GM23338 (cell line): Measurements from ENCODE around the gene RAD51B. TPM values are rescaled to one million over a fixed set of nuclear protein-coding genes. Genes with fewer than 3 reads are reported as not detected.

Experiments
- ATAC-seq: fragments of 200-7000 bp; cut with Tn5 transposase; 3 replicates; pipeline ENCODE4 v1.9.1; 2020
- DNase-seq: peaks from one replicate; pipeline ENCODE4 v3.0.0-alpha.2; 2015; ENCODE audit warnings: low spot score
- H2AFZ ChIP-seq: fragments of 200-600 bp; sonication (generic); 2 replicates; pipeline ENCODE4 v1.8.0; 2016; ENCODE audit warnings: antibody characterized with exemption, mild to moderate bottlenecking, moderate library complexity
- H3F3A ChIP-seq: fragments of 200-600 bp; sonication (generic); replicated peaks from 2 replicates; pipeline ENCODE4 v1.8.0; 2017; ENCODE audit warnings: antibody characterized with exemption, mixed run types, low read depth
- H3K27ac ChIP-seq: fragments of 200-600 bp; sonication (generic); 2 replicates; pipeline ENCODE4 v1.6.1; 2016; ENCODE audit warnings: low read depth
- H3K27me3 ChIP-seq: fragments of 200-600 bp; sonication (generic); 2 replicates; pipeline ENCODE4 v1.8.0; 2016; ENCODE audit warnings: mild to moderate bottlenecking, mixed run types, moderate library complexity; ENCODE audit not compliant: insufficient read depth
- H3K36me3 ChIP-seq: fragments of 200-600 bp; sonication (generic); 2 replicates; pipeline ENCODE4 v1.8.0; 2016; ENCODE audit warnings: mild to moderate bottlenecking; ENCODE audit not compliant: insufficient read depth
- H3K4me1 ChIP-seq: fragments of 200-600 bp; sonication (generic); 2 replicates; pipeline ENCODE4 v1.8.0; 2016; ENCODE audit warnings: mild to moderate bottlenecking, moderate library complexity; ENCODE audit not compliant: insufficient read depth
- H3K4me2 ChIP-seq: fragments of 200-600 bp; sonication (generic); 2 replicates; pipeline ENCODE4 v1.7.1; 2017; ENCODE audit warnings: mixed run types
- H3K4me3 ChIP-seq: fragments of 200-600 bp; sonication (generic); 2 replicates; pipeline ENCODE4 v1.6.1; 2016; ENCODE audit warnings: mixed run types
- H3K79me2 ChIP-seq: fragments of 200-600 bp; sonication (generic); replicated peaks from 2 replicates; pipeline ENCODE4 v1.8.0; 2017; ENCODE audit warnings: mild to moderate bottlenecking; ENCODE audit not compliant: insufficient read depth
- H3K9me2 ChIP-seq: fragments of 200-600 bp; sonication (generic); 2 replicates; pipeline ENCODE4 v1.8.0; 2017; ENCODE audit not compliant: insufficient read depth
- H4K20me1 ChIP-seq: fragments of 200-600 bp; sonication (generic); replicated peaks from 2 replicates; pipeline ENCODE4 v1.8.0; 2017; ENCODE audit warnings: mild to moderate bottlenecking; ENCODE audit not compliant: insufficient read depth
- H3K27ac Mint-ChIP-seq: 2 replicates; pipeline ENCODE4 v1.8.0; 2020; ENCODE audit warnings: inconsistent platforms, mild to moderate bottlenecking, moderate library complexity, mixed read lengths
- H3K27me3 Mint-ChIP-seq: 3 replicates; pipeline ENCODE4 v1.8.0; 2022; ENCODE audit warnings: low read depth, mild to moderate bottlenecking, moderate library complexity, mixed read lengths, inconsistent platforms; ENCODE audit not compliant: insufficient read depth, poor library complexity
- H3K36me3 Mint-ChIP-seq: 3 replicates; pipeline ENCODE4 v1.8.0; 2021; ENCODE audit warnings: low read depth, mild to moderate bottlenecking, inconsistent platforms, moderate library complexity, mixed read lengths
- H3K4me1 Mint-ChIP-seq: 3 replicates; pipeline ENCODE4 v1.8.0; 2020; ENCODE audit warnings: mild to moderate bottlenecking, inconsistent platforms, mixed read lengths
- H3K4me3 Mint-ChIP-seq: 3 replicates; pipeline ENCODE4 v1.8.0; 2021; ENCODE audit warnings: moderate library complexity, mild to moderate bottlenecking, inconsistent platforms, mixed read lengths
- H3K9me3 Mint-ChIP-seq: 3 replicates; pipeline ENCODE4 v1.8.0; 2020; ENCODE audit warnings: moderate library complexity, mild to moderate bottlenecking, inconsistent platforms, mixed read lengths
- CREB1 ChIP-seq: fragments of 250-450 bp; sonication (Bioruptor Pico); IDR thresholded peaks from 2 replicates; pipeline ENCODE4 v1.5.0; 2020; ENCODE audit warnings: low read depth, mild to moderate bottlenecking, moderate library complexity
- EZH2 ChIP-seq: fragments of 200-600 bp; sonication (generic); IDR thresholded peaks from one replicate; pipeline ENCODE4 v1.8.0; 2017; ENCODE audit warnings: antibody characterized with exemption, mild to moderate bottlenecking, low read depth; ENCODE audit not compliant: unreplicated experiment
- NANOG ChIP-seq: IDR thresholded peaks from 2 replicates; pipeline ENCODE4 v1.6.1; 2016; ENCODE audit warnings: antibody characterized with exemption, borderline replicate concordance
- POLR2AphosphoS5 ChIP-seq: IDR thresholded peaks from 2 replicates; pipeline ENCODE4 v1.6.1; 2016; ENCODE audit warnings: antibody characterized with exemption, low read depth
- ZNF114 ChIP-seq: fragments of 250-450 bp; sonication (Bioruptor Pico); IDR thresholded peaks from 2 replicates; pipeline ENCODE4 v1.5.0; 2020; ENCODE audit warnings: mild to moderate bottlenecking, moderate library complexity
- ZNF331 ChIP-seq: fragments of 250-450 bp; sonication (Bioruptor Pico); IDR thresholded peaks from 2 replicates; pipeline ENCODE4 v1.5.0; 2020; ENCODE audit warnings: low read depth, mild to moderate bottlenecking, moderate library complexity
- ZNF462 ChIP-seq: fragments of 250-450 bp; sonication (Bioruptor Pico); IDR thresholded peaks from 2 replicates; pipeline ENCODE4 v1.5.0; 2020; ENCODE audit warnings: mild to moderate bottlenecking, moderate library complexity
- polyA plus RNA-seq: library from polyadenylated mRNA; unstranded; fragments of >200 nt; fragmentation: Nextera tagmentation; extraction: Ambion mirVana; gene quantifications from 2 replicates; pipeline ENCODE4 v1.2.1, GENCODE V29; 2016
- total RNA-seq: library from RNA; depleted of rRNA; stranded (reverse); fragments of >200 nt; shearing (Covaris generic); gene quantifications from 2 replicates; pipeline ENCODE4 v1.2.3, GENCODE V29; 2014
- TF ChIP-seq, protein P1 (sequence below): IDR thresholded peaks from one replicate; pipeline ENCODE4 v1.6.1; 2018; ENCODE audit warnings: antibody characterized with exemption; ENCODE audit not compliant: unreplicated experiment

Gene RAD51B
- total and polyA plus RNA-seq, 2 experiments from 2014 or later: 15.7 to 29.1 TPM

- ATAC-seq: no peak
Observed at GRCh38 chr14:68268197-68268596, 448.6 kb downstream of the RAD51B start.

More at GRCh38 chr14:68268197-68268596, 448.6 kb downstream of the RAD51B start:
- Histone ChIP-seq H3F3A (no peaks in the 10 kb centered on the region), H2AFZ (no peak overlapping the region), H3K4me1 (peaks cover 17% of the 10 kb centered on the region), H3K4me2 (no peak overlapping the region), H3K4me3 (no peak overlapping the region), H3K79me2 (no peaks in the 10 kb centered on the region), H3K27ac (no peak overlapping the region), H3K36me3 (no peaks in the 10 kb centered on the region), H3K9me2 (peaks cover 6% of the 10 kb centered on the region; the same call in 1 of the 2 replicates), H3K27me3 (no peaks in the 10 kb centered on the region), H4K20me1 (no peaks in the 10 kb centered on the region)
- no peak for TF ChIP-seq NANOG
- TF ChIP-seq ZNF114 (CRISPR knock-in tag): no peak
- no peak for TF ChIP-seq CREB1 (CRISPR knock-in tag)
- no peak for TF ChIP-seq POLR2AphosphoS5
- TF ChIP-seq EZH2: no peak
- TF ChIP-seq, protein P1, sequence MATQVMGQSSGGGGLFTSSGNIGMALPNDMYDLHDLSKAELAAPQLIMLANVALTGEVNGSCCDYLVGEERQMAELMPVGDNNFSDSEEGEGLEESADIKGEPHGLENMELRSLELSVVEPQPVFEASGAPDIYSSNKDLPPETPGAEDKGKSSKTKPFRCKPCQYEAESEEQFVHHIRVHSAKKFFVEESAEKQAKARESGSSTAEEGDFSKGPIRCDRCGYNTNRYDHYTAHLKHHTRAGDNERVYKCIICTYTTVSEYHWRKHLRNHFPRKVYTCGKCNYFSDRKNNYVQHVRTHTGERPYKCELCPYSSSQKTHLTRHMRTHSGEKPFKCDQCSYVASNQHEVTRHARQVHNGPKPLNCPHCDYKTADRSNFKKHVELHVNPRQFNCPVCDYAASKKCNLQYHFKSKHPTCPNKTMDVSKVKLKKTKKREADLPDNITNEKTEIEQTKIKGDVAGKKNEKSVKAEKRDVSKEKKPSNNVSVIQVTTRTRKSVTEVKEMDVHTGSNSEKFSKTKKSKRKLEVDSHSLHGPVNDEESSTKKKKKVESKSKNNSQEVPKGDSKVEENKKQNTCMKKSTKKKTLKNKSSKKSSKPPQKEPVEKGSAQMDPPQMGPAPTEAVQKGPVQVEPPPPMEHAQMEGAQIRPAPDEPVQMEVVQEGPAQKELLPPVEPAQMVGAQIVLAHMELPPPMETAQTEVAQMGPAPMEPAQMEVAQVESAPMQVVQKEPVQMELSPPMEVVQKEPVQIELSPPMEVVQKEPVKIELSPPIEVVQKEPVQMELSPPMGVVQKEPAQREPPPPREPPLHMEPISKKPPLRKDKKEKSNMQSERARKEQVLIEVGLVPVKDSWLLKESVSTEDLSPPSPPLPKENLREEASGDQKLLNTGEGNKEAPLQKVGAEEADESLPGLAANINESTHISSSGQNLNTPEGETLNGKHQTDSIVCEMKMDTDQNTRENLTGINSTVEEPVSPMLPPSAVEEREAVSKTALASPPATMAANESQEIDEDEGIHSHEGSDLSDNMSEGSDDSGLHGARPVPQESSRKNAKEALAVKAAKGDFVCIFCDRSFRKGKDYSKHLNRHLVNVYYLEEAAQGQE: no peak
- no peak for TF ChIP-seq ZNF331
- no peak for TF ChIP-seq ZNF462 (CRISPR knock-in tag)
- Mint-ChIP-seq H3K36me3 (no peaks in the 10 kb centered on the region), H3K27ac (no peak overlapping the region), H3K4me3 (no peak overlapping the region), H3K9me3 (no peaks in the 10 kb centered on the region), H3K4me1 (peaks cover 24% of the 10 kb centered on the region), H3K27me3 (no peaks in the 10 kb centered on the region)
- no peak for DNase-seq
